Stimulated activated CD4-positive, alpha-beta T cell treated with anti-CD3 and anti-CD28 coated beads, Interleukin-1b, Interleukin-23, amount 100 ng/mL, for 1 hour (primary cell): ENCODE data around the gene BRICD5.
"Not testable (repeated sequence)": the region's sequence is repeated elsewhere in the genome, so short reads cannot be mapped to it uniquely, and the experiment has no call there.

ENCODE experiments used
- DNase-seq, 2 donors: peaks; one replicate each; pipeline ENCODE4 v3.0.0-alpha.2; 2020; ENCODE audit warnings: low read depth in 2 of 2

Gene BRICD5

GRCh38 chr16:2210386-2211365 is at the start of gene BRICD5:
Gene BRICD5, minus strand, starts transcription at chr16:2210863. Its CDS starts 30 bp downstream, at chr16:2210833.
- no peak for DNase-seq

GRCh38 chr16:2260250-2260649 is 49.6 kb upstream of the BRICD5 start:
- no peak for DNase-seq

- DNase-seq: not testable (repeated sequence)
Observed at GRCh38 chr16:2258530-2258929, 47.9 kb upstream of the BRICD5 start.

DNA sequence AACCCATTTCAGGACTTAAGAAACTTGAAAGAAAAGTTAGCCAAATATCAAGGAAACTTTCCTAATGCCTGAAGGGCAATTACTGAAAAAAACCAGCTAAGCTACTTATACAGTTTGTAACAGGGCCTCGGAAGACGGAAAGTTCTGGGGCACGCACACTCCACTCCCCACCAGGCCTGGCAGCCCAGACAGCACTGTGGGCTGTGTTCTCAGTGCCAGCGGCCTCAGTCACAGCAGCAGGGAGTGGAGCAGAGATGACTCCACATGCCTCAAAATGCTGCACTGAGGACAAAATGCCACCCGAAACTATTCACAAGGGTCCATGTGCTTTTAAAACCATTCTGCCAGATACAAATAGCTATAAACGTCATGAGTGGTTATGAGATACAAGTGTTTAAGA is 47.1 kb upstream of the BRICD5 start:
- no peak for DNase-seq

DNA sequence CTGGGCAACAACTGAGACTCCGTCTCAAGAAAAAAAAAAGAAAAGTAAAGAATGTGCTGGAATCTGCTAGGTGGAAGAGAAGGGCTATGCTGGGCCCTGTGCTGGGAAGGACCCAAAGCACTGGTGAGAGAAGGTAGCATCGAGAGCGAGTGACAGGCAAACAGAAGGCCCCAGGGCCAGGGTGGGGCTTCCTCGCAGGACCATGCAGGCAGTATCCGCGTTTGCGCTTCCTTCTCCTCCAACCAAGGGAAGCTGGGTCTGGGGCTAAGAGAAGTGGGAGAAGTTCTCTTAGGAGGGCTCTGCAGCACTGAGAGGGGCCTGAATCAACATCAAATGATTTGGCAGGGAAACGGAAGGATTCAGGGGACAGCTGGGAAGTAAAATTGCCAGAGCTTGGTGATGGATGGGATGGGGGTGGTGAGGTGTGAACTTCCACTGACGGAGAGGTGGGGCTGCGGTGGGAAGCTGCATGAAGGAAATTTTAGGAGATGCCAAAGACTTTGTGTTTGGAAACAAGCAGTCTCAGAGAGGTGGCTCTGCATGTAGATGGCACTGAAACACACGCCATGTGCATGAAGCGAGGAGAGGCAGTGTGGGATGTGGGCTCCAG is 46.0 kb upstream of the BRICD5 start:
- DNase-seq: no peak

GRCh38 chr16:2253293-2253692 is 42.6 kb upstream of the BRICD5 start:
- DNase-seq: no peak

- DNase-seq: no peak
Observed at GRCh38 chr16:2252806-2253148, 42.1 kb upstream of the BRICD5 start.

DNA sequence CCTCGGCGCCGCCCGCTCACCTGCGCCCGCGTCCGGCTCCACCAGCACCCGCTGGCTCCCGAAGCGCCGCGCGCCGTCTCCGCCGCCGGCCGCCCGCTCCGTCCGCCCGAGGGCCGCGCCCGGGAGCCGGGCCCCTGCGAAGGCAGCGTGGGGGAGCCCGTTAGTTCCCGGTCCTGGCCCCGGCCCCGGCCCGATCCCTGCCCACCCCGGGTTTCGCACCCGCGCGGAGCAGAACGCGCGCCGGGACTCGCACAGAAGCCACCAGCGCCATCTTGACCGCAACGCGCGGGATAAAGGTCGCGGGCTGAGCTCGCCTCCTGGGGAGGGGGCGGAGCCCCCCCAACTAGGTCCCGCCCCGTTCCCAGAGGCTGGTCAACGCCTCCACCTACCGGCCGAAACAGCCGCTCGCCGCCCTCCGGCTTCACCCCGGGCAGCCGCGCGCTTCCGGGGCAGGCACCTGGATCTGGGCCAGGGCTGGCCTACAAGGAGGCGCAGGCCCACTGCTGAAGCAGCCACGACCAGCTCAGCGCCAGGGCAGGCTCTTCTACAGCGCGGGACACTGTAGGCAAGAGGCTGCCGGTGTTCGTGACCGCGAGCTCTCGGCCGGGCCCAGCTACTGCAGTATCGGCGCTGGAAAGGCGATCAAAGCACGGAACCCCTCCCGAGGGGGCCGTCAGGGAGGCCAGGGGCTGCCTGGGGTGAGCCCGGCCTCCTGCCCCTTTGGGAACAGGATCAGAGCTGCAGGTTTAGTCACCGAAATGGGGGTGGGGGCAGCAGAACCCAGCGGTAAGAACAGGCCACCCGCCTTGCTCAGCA is 40.8 kb upstream of the BRICD5 start, which contains the start of gene ECI1:
ECI1 (minus strand) TSS at position 292 of the 816 bp plus-strand sequence; CDS start at position 271, 21 bp downstream.
- DNase-seq: peak; percentile 51 to 58

DNA sequence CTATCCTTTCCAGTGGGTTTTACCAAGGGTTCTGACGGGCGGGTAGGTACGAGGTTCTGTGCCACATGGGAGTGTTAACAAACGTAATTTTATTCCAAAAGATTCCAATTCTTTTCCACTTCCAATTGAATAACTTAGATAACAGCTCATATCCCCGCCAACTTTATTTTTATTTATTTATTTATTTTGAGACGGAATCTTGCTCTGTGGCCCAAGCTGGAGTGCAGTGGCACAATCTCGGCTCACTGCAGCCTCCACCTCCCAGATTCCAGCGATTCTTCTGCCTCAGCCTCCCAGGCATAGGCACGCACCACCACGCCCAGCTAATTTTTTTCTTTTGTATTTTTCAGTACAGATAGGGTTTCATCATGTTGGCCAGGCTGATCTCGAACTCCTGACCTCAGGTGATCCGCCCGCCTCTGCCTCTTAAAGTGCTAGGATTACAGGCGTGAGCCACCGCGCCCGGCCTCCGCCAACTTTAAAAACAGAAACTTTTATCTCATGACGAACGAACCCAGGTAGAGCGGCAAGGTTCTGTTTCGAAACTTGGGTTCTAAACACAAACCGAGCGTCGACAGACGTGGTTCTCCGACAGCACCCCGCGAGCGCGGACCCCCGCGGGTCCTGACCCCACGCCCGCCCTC is 40.1 kb upstream of the BRICD5 start:
- no peak for DNase-seq

DNA sequence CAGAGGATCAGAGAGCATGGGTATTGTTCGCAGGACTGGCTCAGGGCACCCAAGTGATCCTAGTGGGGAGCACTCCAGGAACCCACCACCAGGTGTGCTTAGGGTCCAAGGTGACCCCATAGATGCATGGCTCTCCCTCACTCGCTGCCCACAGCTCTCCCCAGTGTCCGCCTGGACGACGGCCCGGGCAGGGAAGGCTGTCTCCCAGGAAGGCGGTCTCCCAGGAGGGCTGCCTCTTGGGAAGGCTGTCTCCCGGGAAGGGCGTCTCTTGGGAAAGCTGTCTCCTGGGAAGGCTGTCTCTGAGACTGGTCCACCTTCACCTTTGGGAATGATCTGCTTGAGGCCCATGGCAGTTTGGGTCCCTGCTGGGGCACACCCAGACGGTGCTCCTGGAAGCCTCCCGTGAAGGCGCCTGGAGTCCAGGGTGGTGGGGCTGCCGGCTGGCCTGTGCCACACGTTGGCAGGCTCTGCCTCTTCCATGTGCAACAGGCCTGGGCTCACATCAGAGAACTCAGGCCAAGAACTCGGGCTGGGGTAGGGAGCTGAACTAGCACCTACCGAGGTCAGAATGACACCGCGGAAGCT is 35.7 kb upstream of the BRICD5 start:
- DNase-seq: no peak

GRCh38 chr16:2244926-2245795 is 34.5 kb upstream of the BRICD5 start:
- DNase-seq: no peak

- no peak for DNase-seq
Observed at GRCh38 chr16:2244301-2244700, 33.6 kb upstream of the BRICD5 start.

DNA sequence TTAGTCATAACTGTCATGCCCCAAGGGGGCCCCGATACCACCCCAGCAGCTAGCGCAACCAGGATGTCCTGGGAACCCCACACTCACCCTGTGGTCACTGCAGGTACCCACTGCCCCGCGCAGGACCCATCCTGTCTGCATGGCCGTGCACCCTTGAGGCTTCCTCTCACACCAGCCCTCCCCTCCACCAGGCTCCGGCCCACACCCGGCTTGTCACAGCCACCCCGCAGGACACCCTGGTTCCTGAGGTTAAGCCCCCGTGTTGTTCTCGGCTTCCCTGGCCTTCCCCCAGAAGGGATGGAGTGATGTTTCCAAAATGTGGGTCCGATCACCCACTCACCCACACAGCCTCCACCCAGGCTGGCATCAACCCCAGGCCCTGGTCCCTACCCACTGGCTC is 33.1 kb upstream of the BRICD5 start:
- DNase-seq: no peak

- DNase-seq: no peak
Observed at GRCh38 chr16:2243031-2243528, 32.4 kb upstream of the BRICD5 start.

DNA sequence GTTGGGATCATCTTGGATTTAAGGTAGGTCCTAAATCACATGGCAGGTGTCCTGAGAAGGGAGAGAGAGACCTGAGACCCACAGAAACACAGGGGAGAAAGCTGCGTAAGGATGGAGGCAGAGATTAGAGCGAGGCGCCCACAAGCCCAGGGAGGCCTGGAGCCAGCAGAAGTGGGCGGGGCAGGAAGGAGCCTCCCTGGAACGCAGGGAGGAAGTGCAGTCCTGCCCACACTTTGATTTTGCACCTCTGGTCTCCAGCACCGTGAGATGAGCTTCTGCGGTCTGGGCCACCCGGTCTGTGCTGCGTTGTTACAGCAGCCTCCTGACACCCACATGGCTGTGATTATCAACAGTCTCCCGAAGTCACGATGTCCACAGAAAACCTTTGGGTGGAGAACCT is 31.9 kb upstream of the BRICD5 start:
- no peak for DNase-seq

GRCh38 chr16:2240331-2240730 is 29.7 kb upstream of the BRICD5 start:
- DNase-seq: not testable (repeated sequence)

- no peak for DNase-seq
Observed at GRCh38 chr16:2238838-2239675, 28.4 kb upstream of the BRICD5 start.

GRCh38 chr16:2238150-2238837 is 27.6 kb upstream of the BRICD5 start:
- no peak for DNase-seq
